Measurements from ENCODE around the gene PRORP. TPM values are rescaled to one million over a fixed set of nuclear protein-coding genes. Genes with fewer than 3 reads are reported as not detected.

The PRORP gene
- total and polyA plus RNA-seq, 2 of the 13 experiments (the other 11 are each of a cell fraction or from before 2014, with no cell fraction given), result 48.9 to 88.7 TPM

GRCh38 chr14:35146711-35147149, 24.4 kb downstream of the PRORP start:
- H3K27ac ChIP-seq (ENCODE audit: extremely low read length, insufficient read depth, low read length), result peak overlapping the region; percentile 3
- H2AFZ ChIP-seq (ENCODE audit: low read length), result no peak overlapping the region
- ChIA-PET POLR2A (interaction anchor here (0.5 to 1.6 kb wide), 4 partner anchors 41 to 258 kb away, joined by 3 to 19 read pairs (median 8); partner anchors contain the start of genes NFKBIA and PSMA6), CTCF (ENCODE audit: low intra/inter-chr PET ratio, low total read pairs) (no interaction called here)
- in situ Hi-C loops (cut with HindIII; ENCODE audit: extremely low pct_ligation_motif_present, low pct_unique_long_range_greater_than_20kb), result loop anchor here (5.0 to 25.0 kb wide), 2 partner anchors 261 to 666 kb away; partner anchors contain the start of gene RALGAPA1
- BruUV-seq (replicated peaks), result no TSS peak
- peak overlapping the region; percentile 5; the same call in 1 of the 2 replicates for H3K4me2 ChIP-seq (ENCODE audit: low read depth, low read length)
- H3K9me3 ChIP-seq (ENCODE audit: low read length), result no peaks in the 10 kb centered on the region
- no peaks in the 10 kb centered on the region for H3K27me3 ChIP-seq (ENCODE audit: control insufficient read depth in 1 of 2, insufficient read depth in 2 of 2, low read length in 2 of 2)
- peak; percentile 72 for DNase-seq (ENCODE audit: low spot score)
- intact Hi-C loops (cut with micrococcal nuclease; ENCODE audit: unreplicated experiment), result loop anchor here (10.0 kb wide), 1 partner anchor 668 kb away; no protein-coding TSS in a partner anchor
- FAIRE-seq, result no peak
- H3K36me3 ChIP-seq (replicated peaks in 1 of 2; ENCODE audit: control insufficient read depth in 1 of 2, insufficient read depth in 2 of 2, low read length in 2 of 2), result 0 out of 5 replicates have a peak, but pooled peaks cover 1 to 2% of the 10 kb centered on the region in 2 experiments
- H4K20me1 ChIP-seq (ENCODE audit: insufficient read depth, low read length), result no peaks in the 10 kb centered on the region
- peaks cover 23% of the 10 kb centered on the region for H3K79me2 ChIP-seq (ENCODE audit: insufficient read depth, low read length)
- H3K4me1 ChIP-seq (ENCODE audit: insufficient read depth, low read length), result peaks cover 33% of the 10 kb centered on the region
- no peak overlapping the region for H3K9ac ChIP-seq (ENCODE audit: insufficient read depth, low read depth, low read length)
- no peak overlapping the region for H3K4me3 ChIP-seq (replicated peaks in 1 of 3; ENCODE audit: insufficient read depth in 1 of 3, low read depth in 2 of 3, low read length in 3 of 3)
- 70% methylated on average over 5 of the region's 5 CpGs for WGBS (ENCODE audit: low lambda C conversion rate)
- peak; percentile 84 for ATAC-seq
- TF ChIP-seq ZNF788 (CRISPR knock-in tag; IDR thresholded peaks at IDR 0.05; ENCODE audit: borderline replicate concordance) (0 out of 2 replicates have a peak, but pooled peaks have one; percentile 47), HOMEZ (CRISPR knock-in tag; IDR thresholded peaks at IDR 0.05; ENCODE audit: low read depth) (no peak), SOX6 (IDR thresholded peaks at IDR 0.05) (no peak), SOX6 (CRISPR knock-in tag; IDR thresholded peaks at IDR 0.05) (peak; percentile 57), NCOA2 (CRISPR knock-in tag; IDR thresholded peaks at IDR 0.05) (0 out of 2 replicates have a peak, but pooled peaks have one; percentile 8), ZNF543 (CRISPR knock-in tag; IDR thresholded peaks at IDR 0.05) (0 out of 2 replicates have a peak, but pooled peaks have one; percentile 41), HOXA3 (CRISPR knock-in tag; IDR thresholded peaks at IDR 0.05) (peak; percentile 14; the same call in 1 of the 2 replicates), TP53 (CRISPR knock-in tag; conservative IDR thresholded peaks at IDR 0.05) (no peak), PAX8 (CRISPR knock-in tag; IDR thresholded peaks at IDR 0.05; ENCODE audit: borderline replicate concordance) (no peak), ZKSCAN5 (CRISPR knock-in tag; IDR thresholded peaks at IDR 0.05) (no peak), ERF (CRISPR knock-in tag; IDR thresholded peaks at IDR 0.05) (peak; percentile 57; the same call in 1 of the 2 replicates), ZMYM3 (CRISPR knock-in tag; IDR thresholded peaks at IDR 0.05) (peak; percentile 6; the same call in 1 of the 2 replicates), FLYWCH1 (CRISPR knock-in tag; IDR thresholded peaks at IDR 0.05) (no peak), ZNF337 (CRISPR knock-in tag; IDR thresholded peaks at IDR 0.05; ENCODE audit: borderline replicate concordance, low read depth) (0 out of 2 replicates have a peak, but pooled peaks have one; percentile 56)
- TF ChIP-seq, protein P1, sequence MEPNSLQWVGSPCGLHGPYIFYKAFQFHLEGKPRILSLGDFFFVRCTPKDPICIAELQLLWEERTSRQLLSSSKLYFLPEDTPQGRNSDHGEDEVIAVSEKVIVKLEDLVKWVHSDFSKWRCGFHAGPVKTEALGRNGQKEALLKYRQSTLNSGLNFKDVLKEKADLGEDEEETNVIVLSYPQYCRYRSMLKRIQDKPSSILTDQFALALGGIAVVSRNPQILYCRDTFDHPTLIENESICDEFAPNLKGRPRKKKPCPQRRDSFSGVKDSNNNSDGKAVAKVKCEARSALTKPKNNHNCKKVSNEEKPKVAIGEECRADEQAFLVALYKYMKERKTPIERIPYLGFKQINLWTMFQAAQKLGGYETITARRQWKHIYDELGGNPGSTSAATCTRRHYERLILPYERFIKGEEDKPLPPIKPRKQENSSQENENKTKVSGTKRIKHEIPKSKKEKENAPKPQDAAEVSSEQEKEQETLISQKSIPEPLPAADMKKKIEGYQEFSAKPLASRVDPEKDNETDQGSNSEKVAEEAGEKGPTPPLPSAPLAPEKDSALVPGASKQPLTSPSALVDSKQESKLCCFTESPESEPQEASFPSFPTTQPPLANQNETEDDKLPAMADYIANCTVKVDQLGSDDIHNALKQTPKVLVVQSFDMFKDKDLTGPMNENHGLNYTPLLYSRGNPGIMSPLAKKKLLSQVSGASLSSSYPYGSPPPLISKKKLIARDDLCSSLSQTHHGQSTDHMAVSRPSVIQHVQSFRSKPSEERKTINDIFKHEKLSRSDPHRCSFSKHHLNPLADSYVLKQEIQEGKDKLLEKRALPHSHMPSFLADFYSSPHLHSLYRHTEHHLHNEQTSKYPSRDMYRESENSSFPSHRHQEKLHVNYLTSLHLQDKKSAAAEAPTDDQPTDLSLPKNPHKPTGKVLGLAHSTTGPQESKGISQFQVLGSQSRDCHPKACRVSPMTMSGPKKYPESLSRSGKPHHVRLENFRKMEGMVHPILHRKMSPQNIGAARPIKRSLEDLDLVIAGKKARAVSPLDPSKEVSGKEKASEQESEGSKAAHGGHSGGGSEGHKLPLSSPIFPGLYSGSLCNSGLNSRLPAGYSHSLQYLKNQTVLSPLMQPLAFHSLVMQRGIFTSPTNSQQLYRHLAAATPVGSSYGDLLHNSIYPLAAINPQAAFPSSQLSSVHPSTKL (CRISPR knock-in tag; IDR thresholded peaks at IDR 0.05), result peak; percentile 74
- TF ChIP-seq, protein P2, sequence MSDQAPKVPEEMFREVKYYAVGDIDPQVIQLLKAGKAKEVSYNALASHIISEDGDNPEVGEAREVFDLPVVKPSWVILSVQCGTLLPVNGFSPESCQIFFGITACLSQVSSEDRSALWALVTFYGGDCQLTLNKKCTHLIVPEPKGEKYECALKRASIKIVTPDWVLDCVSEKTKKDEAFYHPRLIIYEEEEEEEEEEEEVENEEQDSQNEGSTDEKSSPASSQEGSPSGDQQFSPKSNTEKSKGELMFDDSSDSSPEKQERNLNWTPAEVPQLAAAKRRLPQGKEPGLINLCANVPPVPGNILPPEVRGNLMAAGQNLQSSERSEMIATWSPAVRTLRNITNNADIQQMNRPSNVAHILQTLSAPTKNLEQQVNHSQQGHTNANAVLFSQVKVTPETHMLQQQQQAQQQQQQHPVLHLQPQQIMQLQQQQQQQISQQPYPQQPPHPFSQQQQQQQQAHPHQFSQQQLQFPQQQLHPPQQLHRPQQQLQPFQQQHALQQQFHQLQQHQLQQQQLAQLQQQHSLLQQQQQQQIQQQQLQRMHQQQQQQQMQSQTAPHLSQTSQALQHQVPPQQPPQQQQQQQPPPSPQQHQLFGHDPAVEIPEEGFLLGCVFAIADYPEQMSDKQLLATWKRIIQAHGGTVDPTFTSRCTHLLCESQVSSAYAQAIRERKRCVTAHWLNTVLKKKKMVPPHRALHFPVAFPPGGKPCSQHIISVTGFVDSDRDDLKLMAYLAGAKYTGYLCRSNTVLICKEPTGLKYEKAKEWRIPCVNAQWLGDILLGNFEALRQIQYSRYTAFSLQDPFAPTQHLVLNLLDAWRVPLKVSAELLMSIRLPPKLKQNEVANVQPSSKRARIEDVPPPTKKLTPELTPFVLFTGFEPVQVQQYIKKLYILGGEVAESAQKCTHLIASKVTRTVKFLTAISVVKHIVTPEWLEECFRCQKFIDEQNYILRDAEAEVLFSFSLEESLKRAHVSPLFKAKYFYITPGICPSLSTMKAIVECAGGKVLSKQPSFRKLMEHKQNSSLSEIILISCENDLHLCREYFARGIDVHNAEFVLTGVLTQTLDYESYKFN (CRISPR knock-in tag; conservative IDR thresholded peaks at IDR 0.05), result peak; percentile 58; the same call in 1 of the 2 replicates

All from HepG2 (cell line).